Suprapubic skin (tissue), 4 donors: ENCODE results near the gene ZSCAN9. TPM values are rescaled to one million over a fixed set of nuclear protein-coding genes. Genes with fewer than 3 reads are reported as not detected.

Experiments
- total RNA-seq, 4 donors: library from RNA; depleted of rRNA; stranded (reverse); fragments of >200 nt; gene quantifications; one replicate each; pipeline ENCODE4 v1.1.0, GENCODE V29; 2016

Gene ZSCAN9
- total RNA-seq, 4 donors from 2014 or later, result 3.6 to 12.5 (median 7.6) TPM

Other genes with a start within 250 kb of the ZSCAN9 start
- gene ZNF165, start 144.7 kb upstream of the ZSCAN9 start, total RNA-seq, result 1 to 10 TPM in 3 of 4 donors, under 1 TPM in 1; 0.64 to 2.4 (median 2.0) TPM
- 1 to 10 TPM; 2.4 to 7.6 (median 4.2) TPM for gene ZSCAN16, start 100.7 kb upstream of the ZSCAN9 start, total RNA-seq
- 10 to 100 TPM in 3 of 4 donors, 1 to 10 TPM in 1; 7.6 to 23.0 (median 14.2) TPM for gene ZKSCAN8, start 83.4 kb upstream of the ZSCAN9 start, total RNA-seq
- gene ZKSCAN4, start 27.0 kb downstream of the ZSCAN9 start, total RNA-seq, result 1 to 10 TPM; 1.2 to 5.0 (median 3.0) TPM
- under 1 TPM in 2 of 4 donors, not detected in 2; 0.47 to 0.78 TPM for gene NKAPL, start 34.0 kb downstream of the ZSCAN9 start, total RNA-seq
- gene ZSCAN26, start 41.9 kb downstream of the ZSCAN9 start, total RNA-seq, result 10 to 100 TPM in 2 of 4 donors, 1 to 10 TPM in 2; 4.9 to 23.3 (median 11.4) TPM
- gene PGBD1, start 56.3 kb downstream of the ZSCAN9 start, total RNA-seq, result 1 to 10 TPM in 2 of 4 donors, under 1 TPM in 2; 0.64 to 2.3 (median 1.2) TPM
- gene ZSCAN31, start 110.9 kb downstream of the ZSCAN9 start, total RNA-seq, result 10 to 100 TPM in 3 of 4 donors, 1 to 10 TPM in 1; 2.8 to 11.3 (median 10.7) TPM
- gene ZKSCAN3, start 124.7 kb downstream of the ZSCAN9 start, total RNA-seq, result 1 to 10 TPM; 3.1 to 6.0 (median 4.5) TPM
- 1 to 10 TPM; 1.2 to 3.2 (median 2.3) TPM for gene ZSCAN12, start 174.5 kb downstream of the ZSCAN9 start, total RNA-seq
- gene ZSCAN23, start 218.2 kb downstream of the ZSCAN9 start, total RNA-seq, result 1 to 10 TPM in 2 of 4 donors, under 1 TPM in 1, not detected in 1; 0.68 to 5.9 (median 4.8) TPM